Adrenal gland (tissue), 12 donors: ENCODE results near the gene CCDC69. TPM values are rescaled to one million over a fixed set of nuclear protein-coding genes. Genes with fewer than 3 reads are reported as not detected.

Experiments used
- DNase-seq, 7 donors: peaks; one replicate each; pipeline ENCODE4 v3.0.0-alpha.2; 2019 to 2020
- H3K27ac ChIP-seq, 5 donors: fragments of 200-600 bp; sonication (generic) in 4 of 5; 1 replicate in 3 of 5; 2 replicates in 2 of 5; pipeline versions ENCODE4 v1.5.1 to v1.8.0; 2016 to 2020; ENCODE audit warnings: mild to moderate bottlenecking in 1 of 5
- H3K27me3 ChIP-seq: fragments of 200-600 bp; 2 replicates; pipeline ENCODE4 v1.8.0; 2021
- H3K36me3 ChIP-seq, 2 donors: fragments of 200-600 bp; replicated peaks in 1 of 2; 1 replicate in 1 of 2; 2 replicates in 1 of 2; pipeline versions ENCODE4 v1.5.1 to v1.8.0; 2018 to 2022
- H3K4me1 ChIP-seq, 2 donors: fragments of 200-600 bp; replicated peaks in 1 of 2; 1 replicate in 1 of 2; 2 replicates in 1 of 2; pipeline versions ENCODE4 v1.5.1 to v1.8.0; 2018 to 2021
- H3K4me3 ChIP-seq, 4 donors: fragments of 200-600 bp; sonication (generic) in 3 of 4; one replicate each; pipeline ENCODE4 v1.5.1; 2016 to 2018
- H3K9me3 ChIP-seq, 3 donors: fragments of 200-600 bp; sonication (generic) in 1 of 3; replicated peaks in 1 of 3; 1 replicate in 2 of 3; 2 replicates in 1 of 3; pipeline versions ENCODE4 v1.5.1 to v1.8.0; 2016 to 2021
- POLR2A ChIP-seq, 2 donors: fragments of 450-650 bp; IDR thresholded peaks; one replicate each; pipeline ENCODE4 v1.6.1; 2017; ENCODE audit warnings: antibody characterized with exemption in 2 of 2, mild to moderate bottlenecking in 2 of 2, moderate library complexity in 1 of 2
- WGBS, 4 donors: extraction: QIAGEN DNeasy Blood & Tissue Kit in 2 of 4; methylation state at CpG; one replicate each; pipeline versions ENCODE4 v1.1.5 to v1.1.7; 2013 to 2017; 5-methylcytosine and 5-hydroxymethylcytosine counted together
- intact Hi-C, 2 donors: fragments of 100-400 bp; cut with DNase I; formaldehyde crosslinking; loops; one replicate each; pipeline versions ENCODE4 v1.14.1 to v1.15.0; 2022 to 2023
- polyA plus RNA-seq, 3 donors: library from polyadenylated mRNA; stranded (reverse); fragments of 200-250 nt in 2 of 3; fragments of 350-450 nt in 1 of 3; fragmentation: Illumina TruSeq in 1 of 3; extraction: RNeasy Lipid Tissue Mini Kit (QIAGEN cat#74804) in 1 of 3; gene quantifications; one replicate each; pipeline ENCODE4 v1.2.3, GENCODE V29; 2013 to 2014
- total RNA-seq, 9 donors: library from RNA; depleted of rRNA in 4 of 9; stranded (reverse); fragments of >200 nt in 4 of 9; fragments of 120-200 nt in 1 of 9; fragmentation: NEBNext Ultra II Directional in 1 of 9; extraction: Animal tissue kit (Norgen Biotek cat#: 25700) in 1 of 9; gene quantifications; one replicate each; pipeline versions ENCODE4 v1.1.0 to v1.2.4, GENCODE V29; 2013 to 2023
- TF ChIP-seq, protein P1 (sequence below), 6 experiments: fragments of 450-650 bp in 4 of 6; fragments of 200-600 bp in 2 of 6; sonication (generic) in 1 of 6; IDR thresholded peaks; 1 replicate in 5 of 6; 2 replicates in 1 of 6; pipeline versions ENCODE4 v1.5.1 to v1.8.0; 2016 to 2021; ENCODE audit warnings: antibody characterized with exemption in 6 of 6, mild to moderate bottlenecking in 2 of 6, moderate library complexity in 1 of 6
- donor health status: healthy with polysubstance abuse.
- donor health status: Bipolar disorder and iron deficiency.
- donor health status: DM: yes; HTN: yes; CAD: no.
- donor health status: DM: no; HTN: no; CAD: no.
- donor health status: DM: no; HTN: no; CAD: no.
- donor health status: DM: yes; HTN: yes; CAD: no.

The CCDC69 gene
- total and polyA plus RNA-seq, 12 donors, result 76.1 to 241 (median 174) TPM

DNA sequence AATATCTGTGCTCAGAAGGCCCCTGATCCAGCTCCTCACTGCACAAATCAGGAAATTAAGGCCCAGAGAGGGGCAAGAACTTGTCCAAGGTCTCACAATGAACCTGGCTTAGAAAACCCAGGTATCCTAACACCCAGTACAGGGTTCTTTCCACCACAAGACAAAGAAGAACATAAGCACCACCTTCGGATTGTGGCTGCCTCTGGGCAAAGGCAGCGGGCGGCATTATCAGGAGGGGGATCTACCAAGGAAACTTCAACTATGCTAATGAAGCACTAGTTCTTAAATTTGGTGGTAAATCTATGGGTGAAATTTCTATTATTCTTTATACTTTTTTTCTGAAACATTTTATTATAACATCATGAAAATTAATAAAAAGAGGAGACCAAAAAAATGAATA, 84.2 kb downstream of the CCDC69 start:
- peaks cover 0 to 59% of the 10 kb centered on the region in 2 donors for H3K36me3 ChIP-seq
- 86 to 97% (median 93%) methylated on average over 3 of the region's 3 CpGs for whole genome bisulfite sequencing, 4 donors
- no peak for DNase-seq
- no peaks in the 10 kb centered on the region for H3K9me3 ChIP-seq
- intact Hi-C loops, result no loop called here
- H3K4me3 ChIP-seq, result no peak overlapping the region
- H3K4me1 ChIP-seq, result peaks cover 0 to 6% of the 10 kb centered on the region in 2 donors
- TF ChIP-seq, protein P1, sequence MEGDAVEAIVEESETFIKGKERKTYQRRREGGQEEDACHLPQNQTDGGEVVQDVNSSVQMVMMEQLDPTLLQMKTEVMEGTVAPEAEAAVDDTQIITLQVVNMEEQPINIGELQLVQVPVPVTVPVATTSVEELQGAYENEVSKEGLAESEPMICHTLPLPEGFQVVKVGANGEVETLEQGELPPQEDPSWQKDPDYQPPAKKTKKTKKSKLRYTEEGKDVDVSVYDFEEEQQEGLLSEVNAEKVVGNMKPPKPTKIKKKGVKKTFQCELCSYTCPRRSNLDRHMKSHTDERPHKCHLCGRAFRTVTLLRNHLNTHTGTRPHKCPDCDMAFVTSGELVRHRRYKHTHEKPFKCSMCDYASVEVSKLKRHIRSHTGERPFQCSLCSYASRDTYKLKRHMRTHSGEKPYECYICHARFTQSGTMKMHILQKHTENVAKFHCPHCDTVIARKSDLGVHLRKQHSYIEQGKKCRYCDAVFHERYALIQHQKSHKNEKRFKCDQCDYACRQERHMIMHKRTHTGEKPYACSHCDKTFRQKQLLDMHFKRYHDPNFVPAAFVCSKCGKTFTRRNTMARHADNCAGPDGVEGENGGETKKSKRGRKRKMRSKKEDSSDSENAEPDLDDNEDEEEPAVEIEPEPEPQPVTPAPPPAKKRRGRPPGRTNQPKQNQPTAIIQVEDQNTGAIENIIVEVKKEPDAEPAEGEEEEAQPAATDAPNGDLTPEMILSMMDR (IDR thresholded peaks at IDR 0.05), result no peak
- TF ChIP-seq POLR2A (IDR thresholded peaks at IDR 0.05), result no peak
- no peak overlapping the region for H3K27ac ChIP-seq
- H3K27me3 ChIP-seq, result no peaks in the 10 kb centered on the region

DNA sequence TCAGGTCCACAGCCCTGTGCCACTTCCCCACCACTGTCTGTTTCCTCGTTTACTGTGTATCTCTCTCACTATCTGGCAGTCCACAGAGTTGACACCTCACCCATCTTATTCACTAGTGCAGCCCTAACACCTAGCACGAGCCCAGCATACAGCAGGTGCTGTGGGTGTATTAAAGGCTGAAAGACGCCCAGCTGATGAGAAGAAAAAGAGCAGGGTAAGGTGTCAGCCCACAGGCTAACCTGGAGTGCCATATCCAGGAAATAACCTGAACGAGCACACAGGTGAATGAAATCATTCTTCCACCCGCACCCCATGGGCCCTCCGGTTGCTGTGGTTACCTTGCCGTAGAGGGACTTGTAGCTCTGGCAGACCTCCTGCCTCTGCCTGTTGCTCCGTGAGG, 84.9 kb downstream of the CCDC69 start:
- Histone ChIP-seq H3K9me3 (no peaks in the 10 kb centered on the region), H3K36me3 (peaks cover 0 to 65% of the 10 kb centered on the region in 2 donors), H3K27ac (no peak overlapping the region), H3K4me1 (peaks cover 0 to 6% of the 10 kb centered on the region in 2 donors), H3K4me3 (no peak overlapping the region), H3K27me3 (no peaks in the 10 kb centered on the region)
- intact Hi-C loops, result no loop called here
- 84 to 90% (median 89%) methylated on average over 7 to 8 of the region's 8 CpGs for WGBS, 4 donors
- DNase-seq, result no peak
- TF ChIP-seq, protein P1 (IDR thresholded peaks at IDR 0.05), result no peak
- TF ChIP-seq POLR2A (IDR thresholded peaks at IDR 0.05), result no peak

DNA sequence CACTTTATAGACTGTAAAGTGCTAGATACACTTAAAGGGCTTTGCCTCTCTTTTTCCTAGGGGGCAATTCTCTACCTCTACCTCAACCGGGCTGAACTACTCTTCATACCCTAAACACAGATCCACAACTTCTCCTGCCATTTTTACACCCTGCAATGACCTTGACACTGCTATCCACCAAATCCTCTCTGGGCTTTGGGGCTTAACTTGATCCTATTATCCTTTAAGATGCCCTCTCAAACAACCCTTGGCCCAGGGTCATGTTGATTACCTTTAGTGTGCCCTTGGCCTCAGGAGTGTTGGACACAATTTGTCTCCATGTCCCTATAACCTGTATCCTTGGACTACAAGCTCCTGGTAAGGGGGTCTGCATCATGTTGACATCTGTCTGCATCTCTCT, 85.8 kb downstream of the CCDC69 start:
- TF ChIP-seq, protein P1 (IDR thresholded peaks at IDR 0.05), result no peak
- TF ChIP-seq POLR2A (IDR thresholded peaks at IDR 0.05), result no peak
- intact Hi-C loops, result no loop called here
- H3K36me3 ChIP-seq, result peaks cover 0 to 72% of the 10 kb centered on the region in 2 donors
- 78 to 85% (median 80%) methylated on average over 1 of the region's 1 CpG for WGBS, 4 donors
- H3K27me3 ChIP-seq, result no peaks in the 10 kb centered on the region
- no peak overlapping the region for H3K27ac ChIP-seq
- no peaks in the 10 kb centered on the region for H3K9me3 ChIP-seq
- DNase-seq, result no peak
- H3K4me3 ChIP-seq, result no peak overlapping the region
- peaks cover 0 to 6% of the 10 kb centered on the region in 2 donors for H3K4me1 ChIP-seq

DNA sequence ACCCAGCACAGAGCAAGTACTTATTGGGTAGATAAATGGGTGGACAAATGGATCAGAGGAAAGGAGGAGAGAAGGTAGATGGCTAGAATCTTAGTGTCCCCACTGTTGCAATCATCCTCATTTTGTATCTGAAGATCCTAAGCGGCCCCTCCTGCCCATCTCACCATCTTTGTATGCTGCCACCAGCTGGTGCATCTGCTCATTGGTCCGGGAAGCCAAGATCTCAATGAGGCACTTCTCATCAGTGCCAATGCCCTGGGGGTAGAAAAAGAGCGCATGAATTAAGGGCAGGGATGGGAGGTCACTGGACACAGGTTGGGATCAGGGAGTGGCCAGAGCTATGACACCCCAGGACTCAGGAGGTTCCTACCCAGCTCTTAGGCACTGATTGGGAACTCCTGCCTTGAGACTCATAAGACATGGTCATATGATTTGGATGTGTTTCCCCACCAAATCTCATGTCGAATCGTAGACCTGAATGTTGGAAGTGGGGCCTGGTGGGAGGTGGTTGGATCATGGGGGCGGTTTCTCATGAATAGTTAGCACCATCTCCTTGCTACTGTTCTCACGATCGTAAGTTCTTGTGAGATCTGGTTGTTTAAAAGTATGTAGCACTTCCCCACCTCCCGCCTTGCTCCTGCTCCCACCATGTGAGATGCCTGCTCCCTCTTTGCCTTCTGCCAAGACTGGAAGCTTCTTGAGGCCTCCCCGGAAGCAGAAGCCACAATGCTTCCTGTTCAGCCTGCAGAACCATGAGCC, 86.6 kb downstream of the CCDC69 start:
- no peak for DNase-seq
- Histone ChIP-seq H3K9me3 (no peaks in the 10 kb centered on the region), H3K36me3 (peaks cover 0 to 80% of the 10 kb centered on the region in 2 donors), H3K27ac (no peak overlapping the region), H3K27me3 (no peaks in the 10 kb centered on the region), H3K4me1 (peaks cover 0 to 6% of the 10 kb centered on the region in 2 donors), H3K4me3 (no peak overlapping the region)
- no peak for TF ChIP-seq POLR2A (IDR thresholded peaks at IDR 0.05)
- TF ChIP-seq, protein P1 (IDR thresholded peaks at IDR 0.05), result no peak
- 90 to 97% (median 94%) methylated on average over 10 of the region's 10 CpGs for WGBS, 4 donors
- intact Hi-C loops, result no loop called here
